GM18873 (cell line): ENCODE data around the gene TTC39B.

ENCODE experiments used
- ATAC-seq: cut with Tn5 transposase; IDR thresholded peaks from one replicate; pipeline ENCODE4 v1.9.1; 2021; ENCODE audit warnings: mild to moderate bottlenecking, moderate library complexity, moderate number of reproducible peaks; ENCODE audit not compliant: unreplicated experiment, low FRiP score

Gene TTC39B

GRCh38 chr9:15231788-15232635 is 75.0 kb downstream of the TTC39B start:
- no peak for ATAC-seq

- no peak for ATAC-seq
These were observed 77.6 kb downstream of the TTC39B start for GRCh38 chr9:15229409-15229808.

GRCh38 chr9:15227491-15227890 is 79.5 kb downstream of the TTC39B start:
- no peak for ATAC-seq

GRCh38 chr9:15225564-15226126 is 81.4 kb downstream of the TTC39B start:
- no peak for ATAC-seq

- ATAC-seq: no peak
These were observed 84.7 kb downstream of the TTC39B start for GRCh38 chr9:15222313-15222712.

GRCh38 chr9:15221746-15222145 is 85.3 kb downstream of the TTC39B start:
- no peak for ATAC-seq

GRCh38 chr9:15220658-15221318 is 86.2 kb downstream of the TTC39B start:
- ATAC-seq: no peak

- no peak for ATAC-seq
These were observed 87.5 kb downstream of the TTC39B start for GRCh38 chr9:15219546-15219945.

GRCh38 chr9:15218994-15219393 is 88.0 kb downstream of the TTC39B start:
- ATAC-seq: no peak

GRCh38 chr9:15213249-15213648 is 93.8 kb downstream of the TTC39B start:
- ATAC-seq: no peak

GRCh38 chr9:15211815-15212495 is 95.1 kb downstream of the TTC39B start:
- ATAC-seq: no peak

- ATAC-seq: peak; percentile 55
These were observed 95.7 kb downstream of the TTC39B start for GRCh38 chr9:15211160-15211814.

GRCh38 chr9:15206903-15207696 is 99.9 kb downstream of the TTC39B start:
- no peak for ATAC-seq

GRCh38 chr9:15205632-15206420 is 101.2 kb downstream of the TTC39B start:
- ATAC-seq: no peak

- ATAC-seq: no peak
These were observed 103.4 kb downstream of the TTC39B start for GRCh38 chr9:15203581-15203980.

GRCh38 chr9:15200111-15200510 is 106.9 kb downstream of the TTC39B start:
- no peak for ATAC-seq

GRCh38 chr9:15192856-15193255 is 114.2 kb downstream of the TTC39B start:
- ATAC-seq: no peak

GRCh38 chr9:15191378-15191777 is 115.6 kb downstream of the TTC39B start:
- no peak for ATAC-seq

- ATAC-seq: no peak
These were observed 117.5 kb downstream of the TTC39B start for GRCh38 chr9:15189481-15189880.
